ENCODE data around the gene UCHL1.

UCHL1 gene

GRCh38 chr4:41301137-41301536 is 44.4 kb downstream of the UCHL1 start:
- H3K36me3 ChIP-seq (replicated peaks; ENCODE audit: low read depth, low read length) = no peaks in the 10 kb centered on the region
- no peaks in the 10 kb centered on the region for H3K9me3 ChIP-seq (ENCODE audit: insufficient read depth, low read length)
- no peak overlapping the region for H3K4me2 ChIP-seq (ENCODE audit: low read length)
- H3K79me2 ChIP-seq (ENCODE audit: low read length) = no peaks in the 10 kb centered on the region
- no peak overlapping the region for H3K27ac ChIP-seq (ENCODE audit: low read length)
- H4K20me1 ChIP-seq (ENCODE audit: insufficient read depth, low read length) = no peaks in the 10 kb centered on the region
- H3K27me3 ChIP-seq (ENCODE audit: low read depth, low read length) = no peaks in the 10 kb centered on the region
- no peak overlapping the region for H2AFZ ChIP-seq (ENCODE audit: low read depth, low read length)
- H3K9ac ChIP-seq (ENCODE audit: low read length) = no peak overlapping the region
- no peak overlapping the region for H3K4me3 ChIP-seq (ENCODE audit: low read length)
- TF ChIP-seq CTCF (IDR thresholded peaks at IDR 0.05; ENCODE audit: low read depth, low read length) (no peak), EZH2phosphoT487 (IDR thresholded peaks at IDR 0.05; ENCODE audit: low read depth) (no peak)
- H3K4me1 ChIP-seq (ENCODE audit: low read length) = no peaks in the 10 kb centered on the region

DNA sequence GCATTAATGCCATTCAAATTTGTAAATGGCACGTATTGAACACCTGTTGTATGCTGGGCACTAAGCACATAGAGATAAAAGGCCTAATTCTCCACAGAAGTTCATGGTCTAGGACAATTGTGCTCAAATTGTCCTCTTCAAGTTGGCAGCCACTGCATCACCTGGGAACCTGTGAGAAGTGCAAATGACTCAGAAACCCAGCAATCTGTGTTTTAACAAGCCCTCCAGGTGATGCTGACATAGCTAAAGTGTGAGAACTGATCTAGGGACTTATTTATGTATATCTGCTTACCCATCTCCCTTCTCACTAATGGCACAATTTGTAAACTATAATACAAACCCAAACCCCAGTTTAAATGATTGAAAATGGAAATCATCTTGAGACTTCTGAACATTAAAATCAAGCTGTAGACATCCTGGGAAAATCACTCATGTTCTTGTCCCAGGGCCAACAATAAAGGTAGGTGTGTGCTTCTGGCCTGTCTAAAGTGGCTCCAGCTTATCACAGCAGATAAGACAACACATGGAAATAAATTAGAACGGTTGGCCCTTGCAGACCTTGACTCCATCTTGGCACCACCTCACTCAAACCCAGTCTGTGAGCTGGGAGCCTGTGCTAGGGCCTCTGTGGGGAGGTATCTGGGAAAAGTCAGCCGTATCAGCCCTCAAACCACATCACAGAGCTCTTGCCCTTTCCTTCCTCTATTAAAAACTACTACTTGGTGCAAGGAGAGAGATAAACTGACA is 46.8 kb downstream of the UCHL1 start:
- Histone ChIP-seq H3K4me3 (ENCODE audit: low read length) (no peak overlapping the region), H3K4me1 (ENCODE audit: low read length) (no peaks in the 10 kb centered on the region), H3K27me3 (ENCODE audit: low read depth, low read length) (no peaks in the 10 kb centered on the region), H4K20me1 (ENCODE audit: insufficient read depth, low read length) (no peaks in the 10 kb centered on the region), H3K36me3 (replicated peaks; ENCODE audit: low read depth, low read length) (no peaks in the 10 kb centered on the region), H3K27ac (ENCODE audit: low read length) (no peak overlapping the region), H3K4me2 (ENCODE audit: low read length) (no peak overlapping the region), H3K79me2 (ENCODE audit: low read length) (no peaks in the 10 kb centered on the region), H3K9ac (ENCODE audit: low read length) (no peak overlapping the region), H3K9me3 (ENCODE audit: insufficient read depth, low read length) (no peaks in the 10 kb centered on the region), H2AFZ (ENCODE audit: low read depth, low read length) (no peak overlapping the region)
- no peak for TF ChIP-seq CTCF (IDR thresholded peaks at IDR 0.05; ENCODE audit: low read depth, low read length)
- no peak for TF ChIP-seq EZH2phosphoT487 (IDR thresholded peaks at IDR 0.05; ENCODE audit: low read depth)

DNA sequence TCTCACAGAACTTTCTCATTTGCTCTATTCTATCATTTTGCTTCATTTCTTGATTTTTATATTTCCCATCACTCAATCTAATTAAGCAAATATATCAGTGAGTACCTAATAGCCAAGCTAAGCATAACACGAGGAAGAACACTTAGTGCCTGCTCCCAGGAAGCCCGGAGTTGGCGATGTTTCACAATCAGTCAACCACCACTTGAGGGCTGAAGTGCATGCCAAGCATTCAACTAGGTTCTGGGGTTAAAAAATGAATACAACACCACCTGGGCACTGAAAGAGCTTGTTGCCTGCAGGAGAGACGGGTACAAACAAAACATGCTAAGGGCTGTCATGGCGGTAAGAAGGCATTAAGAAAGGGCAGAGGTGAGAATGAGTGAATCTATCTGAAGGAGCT is 47.5 kb downstream of the UCHL1 start:
- H3K27me3 ChIP-seq (ENCODE audit: low read depth, low read length) = no peaks in the 10 kb centered on the region
- no peak overlapping the region for H3K9ac ChIP-seq (ENCODE audit: low read length)
- no peaks in the 10 kb centered on the region for H3K36me3 ChIP-seq (replicated peaks; ENCODE audit: low read depth, low read length)
- TF ChIP-seq CTCF (IDR thresholded peaks at IDR 0.05; ENCODE audit: low read depth, low read length) = no peak
- TF ChIP-seq EZH2phosphoT487 (IDR thresholded peaks at IDR 0.05; ENCODE audit: low read depth) = no peak
- no peak overlapping the region for H3K4me3 ChIP-seq (ENCODE audit: low read length)
- H4K20me1 ChIP-seq (ENCODE audit: insufficient read depth, low read length) = no peaks in the 10 kb centered on the region
- no peaks in the 10 kb centered on the region for H3K4me1 ChIP-seq (ENCODE audit: low read length)
- H3K9me3 ChIP-seq (ENCODE audit: insufficient read depth, low read length) = no peaks in the 10 kb centered on the region
- no peak overlapping the region for H3K4me2 ChIP-seq (ENCODE audit: low read length)
- no peak overlapping the region for H2AFZ ChIP-seq (ENCODE audit: low read depth, low read length)
- no peak overlapping the region for H3K27ac ChIP-seq (ENCODE audit: low read length)
- H3K79me2 ChIP-seq (ENCODE audit: low read length) = no peaks in the 10 kb centered on the region

DNA sequence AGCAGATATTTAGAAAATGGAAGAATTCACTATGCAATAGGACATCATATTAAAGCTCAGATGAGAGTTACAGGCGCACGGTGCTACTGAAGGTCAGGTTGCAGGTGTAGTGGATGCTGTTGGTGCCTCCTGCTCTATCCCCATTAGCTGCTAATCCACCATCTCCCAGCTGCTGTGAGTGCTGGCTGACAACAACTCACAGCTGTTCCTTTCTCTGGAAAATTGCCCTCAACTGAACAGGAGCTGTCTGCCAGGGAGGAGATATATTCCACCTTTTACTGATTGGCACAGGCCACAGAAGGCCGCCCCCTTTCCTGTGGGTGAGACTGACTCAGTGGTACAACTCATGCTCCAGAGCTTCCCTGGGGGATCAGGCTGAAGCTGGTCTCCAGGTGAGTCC is 48.7 kb downstream of the UCHL1 start:
- Histone ChIP-seq H4K20me1 (ENCODE audit: insufficient read depth, low read length) (no peaks in the 10 kb centered on the region), H3K79me2 (ENCODE audit: low read length) (no peaks in the 10 kb centered on the region), H3K4me1 (ENCODE audit: low read length) (no peaks in the 10 kb centered on the region; the same call in 1 of the 2 replicates), H3K27me3 (ENCODE audit: low read depth, low read length) (no peaks in the 10 kb centered on the region), H3K4me3 (ENCODE audit: low read length) (no peak overlapping the region), H3K36me3 (replicated peaks; ENCODE audit: low read depth, low read length) (no peaks in the 10 kb centered on the region), H3K4me2 (ENCODE audit: low read length) (no peak overlapping the region), H3K9ac (ENCODE audit: low read length) (no peak overlapping the region), H2AFZ (ENCODE audit: low read depth, low read length) (no peak overlapping the region), H3K9me3 (ENCODE audit: insufficient read depth, low read length) (no peaks in the 10 kb centered on the region), H3K27ac (ENCODE audit: low read length) (no peak overlapping the region)
- no peak for TF ChIP-seq CTCF (IDR thresholded peaks at IDR 0.05; ENCODE audit: low read depth, low read length)
- TF ChIP-seq EZH2phosphoT487 (IDR thresholded peaks at IDR 0.05; ENCODE audit: low read depth) = no peak
